IMR-90 (cell line): ENCODE measurements around the gene PTH2. TPM values are rescaled to one million over a fixed set of nuclear protein-coding genes. Genes with fewer than 3 reads are reported as not detected.

Source experiments
- ATAC-seq: fragments of 200-7000 bp; cut with Tn5 transposase; 2 replicates; pipeline ENCODE4 v1.9.1; 2020; ENCODE audit warnings: low read depth, mild to moderate bottlenecking, moderate library complexity
- BruUV-seq: library from RNA; stranded (reverse); fragments of 400-500 nt; replicated peaks from 2 replicates; lab custom pipeline; 2021; lab: Mats Ljungman, UMichigan
- CTCF ChIA-PET: fragments of 300-600 bp; formaldehyde crosslinking; extraction: SDS; loops from one replicate; lab custom pipeline; 2021; ENCODE audit warnings: antibody characterized with exemption; lab: Yijun Ruan, JAX
- POLR2A ChIA-PET: fragments of 300-600 bp; sonication (Branson Sonifier 250); formaldehyde crosslinking; loops from one replicate; lab custom pipeline; 2022; ENCODE audit warnings: antibody characterized with exemption; ENCODE audit not compliant: unreplicated experiment; lab: Charles Lee
- DNase-seq: peaks from one replicate; pipeline ENCODE4 v3.0.0; 2013
- H2AFZ ChIP-seq: replicated peaks from 2 replicates; pipeline ENCODE3; 2013; ENCODE audit warnings: low read length, mild to moderate bottlenecking; ENCODE audit not compliant: poor library complexity
- H2AK5ac ChIP-seq: 2 replicates; pipeline ENCODE4 v1.6.1; 2013; ENCODE audit warnings: low read depth, low read length, inconsistent platforms
- H2AK9ac ChIP-seq: replicated peaks from 2 replicates; pipeline ENCODE3; 2013; ENCODE audit warnings: mild to moderate bottlenecking, low read depth, low read length, moderate library complexity; ENCODE audit not compliant: poor library complexity
- H2BK120ac ChIP-seq: 2 replicates; pipeline ENCODE4 v1.6.1; 2013; ENCODE audit warnings: low read depth, low read length, inconsistent platforms
- H2BK15ac ChIP-seq: 3 replicates; pipeline ENCODE4 v1.6.1; 2013; ENCODE audit warnings: low read depth, low read length, inconsistent platforms
- H2BK20ac ChIP-seq: 2 replicates; pipeline ENCODE4 v1.6.1; 2013; ENCODE audit warnings: low read depth, mild to moderate bottlenecking, inconsistent platforms, low read length, moderate library complexity
- H2BK5ac ChIP-seq: 2 replicates; pipeline ENCODE4 v1.6.1; 2013; ENCODE audit warnings: mild to moderate bottlenecking, low read depth, low read length, inconsistent platforms; ENCODE audit not compliant: poor library complexity, severe bottlenecking
- H3K14ac ChIP-seq: replicated peaks from 2 replicates; pipeline ENCODE4 v1.6.1; 2013; ENCODE audit warnings: low read depth, low read length, inconsistent platforms
- H3K18ac ChIP-seq: 2 replicates; pipeline ENCODE4 v1.6.1; 2013; ENCODE audit warnings: low read depth, low read length, control low read depth
- H3K23ac ChIP-seq: 2 replicates; pipeline ENCODE4 v1.6.1; 2013; ENCODE audit warnings: low read depth, low read length, inconsistent platforms
- H3K27ac ChIP-seq: 2 replicates; pipeline ENCODE4 v1.5.1; 2013; ENCODE audit warnings: mild to moderate bottlenecking, control low read depth, low read length; ENCODE audit not compliant: insufficient read depth
- H3K27me3 ChIP-seq: 2 replicates; pipeline ENCODE4 v1.6.1; 2013; ENCODE audit warnings: low read length; ENCODE audit not compliant: control insufficient read depth, insufficient read depth
- H3K36me3 ChIP-seq: 2 replicates; pipeline ENCODE4 v1.6.1; 2013; ENCODE audit warnings: low read length, mixed read lengths; ENCODE audit not compliant: control insufficient read depth, insufficient read depth
- H3K4ac ChIP-seq: 2 replicates; pipeline ENCODE4 v1.6.1; 2013; ENCODE audit warnings: low read depth, low read length, inconsistent platforms
- H3K4me1 ChIP-seq: 2 replicates; pipeline ENCODE4 v1.6.1; 2013; ENCODE audit warnings: low read length, mixed read lengths; ENCODE audit not compliant: control insufficient read depth, insufficient read depth
- H3K4me2 ChIP-seq: 2 replicates; pipeline ENCODE4 v1.6.1; 2013; ENCODE audit warnings: low read depth, mild to moderate bottlenecking, control low read depth, low read length, moderate library complexity
- H3K4me3 ChIP-seq: 2 replicates; pipeline ENCODE4 v1.5.1; 2013; ENCODE audit warnings: low read depth, mild to moderate bottlenecking, control low read depth, low read length, moderate library complexity; ENCODE audit not compliant: insufficient read depth
- H3K56ac ChIP-seq: 2 replicates; pipeline ENCODE4 v1.6.1; 2013; ENCODE audit warnings: low read length, inconsistent platforms; ENCODE audit not compliant: insufficient read depth; ENCODE audit errors: extremely low read depth
- H3K79me1 ChIP-seq, 2 experiments: 2 replicates each; pipeline ENCODE4 v1.6.1; 2013; ENCODE audit warnings: low read length in 2 of 2, inconsistent platforms in 1 of 2, low read depth in 1 of 2
- H3K9ac ChIP-seq: 2 replicates; pipeline ENCODE4 v1.6.1; 2013; ENCODE audit warnings: low read depth, low read length, control low read depth
- H3K9me1 ChIP-seq: 2 replicates; pipeline ENCODE4 v1.6.1; 2013; ENCODE audit warnings: low read length, inconsistent platforms; ENCODE audit not compliant: insufficient read depth
- H3K9me3 ChIP-seq: 2 replicates; pipeline ENCODE4 v1.6.1; 2013; ENCODE audit warnings: low read length; ENCODE audit not compliant: control insufficient read depth, insufficient read depth
- H4K20me1 ChIP-seq: 2 replicates; pipeline ENCODE4 v1.6.1; 2013; ENCODE audit warnings: low read length, inconsistent platforms; ENCODE audit not compliant: insufficient read depth
- H4K5ac ChIP-seq: 2 replicates; pipeline ENCODE4 v1.6.1; 2013; ENCODE audit warnings: mild to moderate bottlenecking, low read depth, low read length, control low read depth
- H4K8ac ChIP-seq, 2 experiments: 2 replicates each; pipeline ENCODE4 v1.6.1; 2013; ENCODE audit warnings: low read depth in 2 of 2, low read length in 2 of 2, control low read depth in 1 of 2, inconsistent platforms in 1 of 2
- H4K91ac ChIP-seq: 2 replicates; pipeline ENCODE4 v1.6.1; 2013; ENCODE audit warnings: low read depth, low read length, inconsistent platforms; ENCODE audit not compliant: insufficient read depth
- BHLHE40 ChIP-seq: fragments of 150-350 bp; IDR thresholded peaks from 2 replicates; pipeline ENCODE4 v1.6.1; 2016; ENCODE audit warnings: mild to moderate bottlenecking, low read depth, low read length
- CEBPB ChIP-seq: IDR thresholded peaks from 2 replicates; pipeline ENCODE4 v1.6.1; 2012; ENCODE audit warnings: low read depth, low read length, improper control_type of control experiment
- CHD1 ChIP-seq: IDR thresholded peaks from 2 replicates; pipeline ENCODE4 v1.6.1; 2012; ENCODE audit warnings: low read depth, low read length, improper control_type of control experiment
- CTCF ChIP-seq: conservative IDR thresholded peaks from 2 replicates; pipeline ENCODE4 v1.5.1; 2012; ENCODE audit warnings: mild to moderate bottlenecking, low read depth, low read length, improper control_type of control experiment
- ELK1 ChIP-seq: fragments of 150-350 bp; IDR thresholded peaks from 2 replicates; pipeline ENCODE4 v1.6.1; 2016; ENCODE audit warnings: low read depth, mild to moderate bottlenecking, low read length, moderate library complexity, borderline replicate concordance
- FOS ChIP-seq: fragments of 150-350 bp; IDR thresholded peaks from 2 replicates; pipeline ENCODE4 v1.6.1; 2016; ENCODE audit warnings: low read depth, low read length
- MAFK ChIP-seq: IDR thresholded peaks from 2 replicates; pipeline ENCODE4 v1.6.1; 2012; ENCODE audit warnings: low read depth, low read length, improper control_type of control experiment
- MAZ ChIP-seq: IDR thresholded peaks from 2 replicates; pipeline ENCODE4 v1.6.1; 2012; ENCODE audit warnings: low read depth, mild to moderate bottlenecking, low read length, improper control_type of control experiment, moderate library complexity, borderline replicate concordance
- MXI1 ChIP-seq: IDR thresholded peaks from 2 replicates; pipeline ENCODE4 v1.6.1; 2012; ENCODE audit warnings: low read depth, mild to moderate bottlenecking, low read length, moderate library complexity, borderline replicate concordance
- NFE2L2 ChIP-seq: fragments of 150-350 bp; IDR thresholded peaks from 2 replicates; pipeline ENCODE4 v1.6.1; 2016; ENCODE audit warnings: low read depth, mild to moderate bottlenecking, low read length
- POLR2A ChIP-seq: IDR thresholded peaks from 2 replicates; pipeline ENCODE4 v1.6.1; 2012; ENCODE audit warnings: mild to moderate bottlenecking, low read depth, low read length
- RAD21 ChIP-seq: IDR thresholded peaks from 2 replicates; pipeline ENCODE4 v1.6.1; 2012; ENCODE audit warnings: low read length, improper control_type of control experiment
- RCOR1 ChIP-seq: IDR thresholded peaks from 2 replicates; pipeline ENCODE4 v1.6.1; 2012; ENCODE audit warnings: mild to moderate bottlenecking, low read length, improper control_type of control experiment; ENCODE audit not compliant: insufficient replicate concordance
- RFX5 ChIP-seq: IDR thresholded peaks from 2 replicates; pipeline ENCODE4 v1.8.0; 2012; ENCODE audit warnings: low read depth, mild to moderate bottlenecking, low read length, moderate library complexity
- SMC3 ChIP-seq: fragments of 150-350 bp; IDR thresholded peaks from 2 replicates; pipeline ENCODE4 v1.6.1; 2016; ENCODE audit warnings: low read depth, mild to moderate bottlenecking, antibody characterized with exemption, low read length, moderate library complexity
- USF2 ChIP-seq: fragments of 150-350 bp; IDR thresholded peaks from 2 replicates; pipeline ENCODE4 v1.6.1; 2017; ENCODE audit warnings: mild to moderate bottlenecking, antibody characterized with exemption, low read length, low read depth
- WGBS, 2 experiments: methylation state at CpG; one replicate each; pipeline versions ENCODE4 v1.1.5 to v1.1.7; 2013; ENCODE audit warnings: missing lambda C conversion rate in 2 of 2; ENCODE audit not compliant: insufficient read length in 1 of 2; ENCODE audit errors: extremely low coverage in 2 of 2; 5-methylcytosine and 5-hydroxymethylcytosine counted together
- dilution Hi-C: fragments of 300-500 bp; cut with HindIII; formaldehyde crosslinking; loops from one replicate; pipeline ENCODE4 v1.14.3; 2018; ENCODE audit warnings: low sequenced_read_pairs; ENCODE audit not compliant: unreplicated experiment
- in situ Hi-C: fragments of 300-500 bp; cut with MboI; formaldehyde crosslinking; loops from 3 replicates; pipeline ENCODE4 v1.14.3; 2019; ENCODE audit warnings: low sequenced_read_pairs, inconsistent platforms, mixed read lengths
- intact Hi-C: fragments of 100-400 bp; cut with micrococcal nuclease; formaldehyde crosslinking; loops from 2 replicates; pipeline ENCODE4 v1.10.0; 2022
- polyA plus RNA-seq, 3 experiments: library from polyadenylated mRNA; depleted of rRNA; stranded (reverse); fragments of >200 nt; gene quantifications; 2 replicates each; pipeline ENCODE4 v1.2.3, GENCODE V29; 2012; ENCODE audit warnings: low replicate concordance in 1 of 3
- total RNA-seq: library from RNA; depleted of rRNA; stranded (reverse); fragments of >200 nt; gene quantifications from 2 replicates; pipeline ENCODE4 v1.2.3, GENCODE V29; 2012

The PTH2 gene
- total and polyA plus RNA-seq, 2 of the 4 experiments (the other 2 are of a cell fraction): not detected

- POLR2A ChIA-PET: no interaction called here
- Histone ChIP-seq H3K27me3 (peaks cover 58% of the 10 kb centered on the region), H4K5ac (no peak overlapping the region), H3K4ac (no peak overlapping the region), H4K20me1 (no peaks in the 10 kb centered on the region), H3K18ac (no peak overlapping the region), H2AK5ac (no peak overlapping the region), H2BK15ac (no peak overlapping the region), H2BK120ac (no peak overlapping the region), H3K36me3 (no peaks in the 10 kb centered on the region), H2BK20ac (no peak overlapping the region), H3K9me1 (no peaks in the 10 kb centered on the region), H3K4me2 (no peak overlapping the region), H2AFZ (no peak overlapping the region), H4K8ac (no peak overlapping the region), H3K56ac (no peak overlapping the region), H3K27ac (no peak overlapping the region), H3K14ac (no peak overlapping the region), H2BK5ac (no peak overlapping the region), H4K91ac (no peak overlapping the region), H3K79me1 (no peaks in the 10 kb centered on the region), H3K9ac (no peak overlapping the region), H3K9me3 (no peaks in the 10 kb centered on the region), H3K23ac (no peak overlapping the region), H2AK9ac (no peak overlapping the region), H3K4me1 (no peaks in the 10 kb centered on the region), H3K4me3 (no peak overlapping the region)
- CTCF ChIA-PET: no interaction called here
- in situ Hi-C loops: no loop called here
- intact Hi-C loops: no loop called here
- ATAC-seq (no peak), DNase-seq (no peak)
- BruUV-seq: no TSS peak
- TF ChIP-seq CTCF (no peak), FOS (no peak), USF2 (no peak), CHD1 (no peak), ELK1 (no peak), RFX5 (no peak), MXI1 (no peak), NFE2L2 (no peak), SMC3 (no peak), CEBPB (no peak), MAFK (no peak), RAD21 (no peak), POLR2A (no peak), RCOR1 (no peak), MAZ (no peak), BHLHE40 (no peak)
- 46% methylated on average over 2 of the region's 3 CpGs; no CpG with 5 or more reads in 1 of the 2 experiments for WGBS, 2 experiments
- dilution Hi-C loops: no loop called here
Measured at GRCh38 chr19:49411681-49412326, 11.4 kb downstream of the PTH2 start.
